ENCODE results near the gene KIR2DL4.
"Not testable (repeated sequence)": the region's sequence is repeated elsewhere in the genome, so short reads cannot be mapped to it uniquely, and the experiment has no call there.

KIR2DL4 gene

GRCh38 chr19:54775830-54776229 lies 27.6 kb upstream of the KIR2DL4 start:
- not testable (repeated sequence) for H3K36me3 ChIP-seq (ENCODE audit: control insufficient read depth, insufficient read depth, low read length); H3K4me3 ChIP-seq (ENCODE audit: extremely low read depth, insufficient read depth, low read length, poor library complexity, severe bottlenecking); H3K27ac ChIP-seq (ENCODE audit: low read depth, low read length, severe bottlenecking); H3K9me3 ChIP-seq (ENCODE audit: control insufficient read depth, low read length); H3K4me1 ChIP-seq (ENCODE audit: control insufficient read depth, insufficient read depth, low read length, poor library complexity, severe bottlenecking)
- WGBS, 2 experiments (ENCODE audit: insufficient coverage in 2 of 2), result 100% methylated on average over 2 of the region's 8 CpGs; no CpG with 5 or more reads in 1 of the 2 experiments

- not testable (repeated sequence) for H3K9me3 ChIP-seq (ENCODE audit: control insufficient read depth, low read length); H3K4me3 ChIP-seq (ENCODE audit: extremely low read depth, insufficient read depth, low read length, poor library complexity, severe bottlenecking); H3K27ac ChIP-seq (ENCODE audit: low read depth, low read length, severe bottlenecking); H3K4me1 ChIP-seq (ENCODE audit: control insufficient read depth, insufficient read depth, low read length, poor library complexity, severe bottlenecking); H3K36me3 ChIP-seq (ENCODE audit: control insufficient read depth, insufficient read depth, low read length)
- no CpG with 5 or more reads among the region's 4 CpGs for WGBS, 2 experiments (ENCODE audit: insufficient coverage in 2 of 2)
Observed at GRCh38 chr19:54777851-54778250, 25.6 kb upstream of the KIR2DL4 start.

GRCh38 chr19:54778896-54779295 lies 24.5 kb upstream of the KIR2DL4 start:
- 73% methylated on average over 5 of the region's 7 CpGs; no CpG with 5 or more reads in 1 of the 2 experiments for WGBS, 2 experiments (ENCODE audit: insufficient coverage in 2 of 2)

GRCh38 chr19:54782916-54783315 lies 20.5 kb upstream of the KIR2DL4 start:
- not testable (repeated sequence) for H3K4me1 ChIP-seq (ENCODE audit: control insufficient read depth, insufficient read depth, low read length, poor library complexity, severe bottlenecking); H3K4me3 ChIP-seq (ENCODE audit: extremely low read depth, insufficient read depth, low read length, poor library complexity, severe bottlenecking); H3K36me3 ChIP-seq (ENCODE audit: control insufficient read depth, insufficient read depth, low read length); H3K27ac ChIP-seq (ENCODE audit: low read depth, low read length, severe bottlenecking)
- H3K9me3 ChIP-seq (ENCODE audit: control insufficient read depth, low read length), result peaks cover 16% of the 10 kb centered on the region
- WGBS, 2 experiments (ENCODE audit: insufficient coverage in 2 of 2), result 30 to 67% methylated on average over 1 of the region's 4 CpGs

More at GRCh38 chr19:54778896-54779295, 24.5 kb upstream of the KIR2DL4 start:
- H3K27ac ChIP-seq (ENCODE audit: low read depth, low read length, severe bottlenecking); H3K9me3 ChIP-seq (ENCODE audit: control insufficient read depth, low read length); H3K4me3 ChIP-seq (ENCODE audit: extremely low read depth, insufficient read depth, low read length, poor library complexity, severe bottlenecking); H3K36me3 ChIP-seq (ENCODE audit: control insufficient read depth, insufficient read depth, low read length); H3K4me1 ChIP-seq (ENCODE audit: control insufficient read depth, insufficient read depth, low read length, poor library complexity, severe bottlenecking): not testable (repeated sequence)

GRCh38 chr19:54786091-54786723 lies 17.2 kb upstream of the KIR2DL4 start:
- WGBS, 2 experiments (ENCODE audit: insufficient coverage in 2 of 2), result 75 to 84% methylated on average over 13 to 21 of the region's 24 CpGs
- H3K9me3 ChIP-seq (ENCODE audit: control insufficient read depth, low read length), result peaks cover 35% of the 10 kb centered on the region
- not testable (repeated sequence) for H3K27ac ChIP-seq (ENCODE audit: low read depth, low read length, severe bottlenecking)

GRCh38 chr19:54788154-54788553 lies 15.3 kb upstream of the KIR2DL4 start:
- not testable (repeated sequence) for H3K36me3 ChIP-seq (ENCODE audit: control insufficient read depth, insufficient read depth, low read length); H3K4me1 ChIP-seq (ENCODE audit: control insufficient read depth, insufficient read depth, low read length, poor library complexity, severe bottlenecking); H3K4me3 ChIP-seq (ENCODE audit: extremely low read depth, insufficient read depth, low read length, poor library complexity, severe bottlenecking); H3K27ac ChIP-seq (ENCODE audit: low read depth, low read length, severe bottlenecking)
- 80 to 81% methylated on average over 5 to 6 of the region's 6 CpGs for WGBS, 2 experiments (ENCODE audit: insufficient coverage in 2 of 2)
- peaks cover 37% of the 10 kb centered on the region for H3K9me3 ChIP-seq (ENCODE audit: control insufficient read depth, low read length)

More at GRCh38 chr19:54786091-54786723, 17.2 kb upstream of the KIR2DL4 start:
- not testable (repeated sequence) for H3K4me3 ChIP-seq (ENCODE audit: extremely low read depth, insufficient read depth, low read length, poor library complexity, severe bottlenecking); H3K36me3 ChIP-seq (ENCODE audit: control insufficient read depth, insufficient read depth, low read length); H3K4me1 ChIP-seq (ENCODE audit: control insufficient read depth, insufficient read depth, low read length, poor library complexity, severe bottlenecking)

GRCh38 chr19:54790711-54791110 lies 12.7 kb upstream of the KIR2DL4 start:
- no peak overlapping the region for H3K4me3 ChIP-seq (ENCODE audit: extremely low read depth, insufficient read depth, low read length, poor library complexity, severe bottlenecking)
- no peaks in the 10 kb centered on the region for H3K36me3 ChIP-seq (ENCODE audit: control insufficient read depth, insufficient read depth, low read length)
- H3K9me3 ChIP-seq (ENCODE audit: control insufficient read depth, low read length), result peaks cover 34% of the 10 kb centered on the region
- H3K27ac ChIP-seq (ENCODE audit: low read depth, low read length, severe bottlenecking), result no peak overlapping the region
- WGBS, 2 experiments (ENCODE audit: insufficient coverage in 2 of 2), result 26 to 40% methylated on average over 2 to 4 of the region's 5 CpGs
- no peaks in the 10 kb centered on the region for H3K4me1 ChIP-seq (ENCODE audit: control insufficient read depth, insufficient read depth, low read length, poor library complexity, severe bottlenecking)

- H3K4me3 ChIP-seq (ENCODE audit: extremely low read depth, insufficient read depth, low read length, poor library complexity, severe bottlenecking), result no peak overlapping the region
- WGBS, 2 experiments (ENCODE audit: insufficient coverage in 2 of 2), result 74 to 84% methylated on average over 6 of the region's 6 CpGs
- H3K9me3 ChIP-seq (ENCODE audit: control insufficient read depth, low read length), result peaks cover 38% of the 10 kb centered on the region
- no peaks in the 10 kb centered on the region for H3K36me3 ChIP-seq (ENCODE audit: control insufficient read depth, insufficient read depth, low read length)
- H3K27ac ChIP-seq (ENCODE audit: low read depth, low read length, severe bottlenecking), result no peak overlapping the region
- H3K4me1 ChIP-seq (ENCODE audit: control insufficient read depth, insufficient read depth, low read length, poor library complexity, severe bottlenecking), result no peaks in the 10 kb centered on the region
Observed at GRCh38 chr19:54791476-54791875, 11.9 kb upstream of the KIR2DL4 start.

GRCh38 chr19:54792814-54793213 lies 10.6 kb upstream of the KIR2DL4 start:
- no peaks in the 10 kb centered on the region for H3K4me1 ChIP-seq (ENCODE audit: control insufficient read depth, insufficient read depth, low read length, poor library complexity, severe bottlenecking)
- no peak overlapping the region for H3K27ac ChIP-seq (ENCODE audit: low read depth, low read length, severe bottlenecking)
- H3K4me3 ChIP-seq (ENCODE audit: extremely low read depth, insufficient read depth, low read length, poor library complexity, severe bottlenecking), result no peak overlapping the region
- no peaks in the 10 kb centered on the region for H3K36me3 ChIP-seq (ENCODE audit: control insufficient read depth, insufficient read depth, low read length)
- H3K9me3 ChIP-seq (ENCODE audit: control insufficient read depth, low read length), result peaks cover 47% of the 10 kb centered on the region
- WGBS, 2 experiments (ENCODE audit: insufficient coverage in 2 of 2), result 50 to 73% methylated on average over 4 to 8 of the region's 8 CpGs

- Histone ChIP-seq H3K36me3 (ENCODE audit: control insufficient read depth, insufficient read depth, low read length) (no peaks in the 10 kb centered on the region), H3K4me3 (ENCODE audit: extremely low read depth, insufficient read depth, low read length, poor library complexity, severe bottlenecking) (no peak overlapping the region), H3K27ac (ENCODE audit: low read depth, low read length, severe bottlenecking) (no peak overlapping the region), H3K9me3 (ENCODE audit: control insufficient read depth, low read length) (peaks cover 41% of the 10 kb centered on the region), H3K4me1 (ENCODE audit: control insufficient read depth, insufficient read depth, low read length, poor library complexity, severe bottlenecking) (no peaks in the 10 kb centered on the region)
- WGBS, 2 experiments (ENCODE audit: insufficient coverage in 2 of 2), result 38% methylated on average over 1 of the region's 1 CpG; no CpG with 5 or more reads in 1 of the 2 experiments
Observed at GRCh38 chr19:54795758-54796157, 7.7 kb upstream of the KIR2DL4 start.

- WGBS, 2 experiments (ENCODE audit: insufficient coverage in 2 of 2), result 27 to 33% methylated on average over 3 to 4 of the region's 5 CpGs
- no peaks in the 10 kb centered on the region for H3K4me1 ChIP-seq (ENCODE audit: control insufficient read depth, insufficient read depth, low read length, poor library complexity, severe bottlenecking)
- no peaks in the 10 kb centered on the region for H3K36me3 ChIP-seq (ENCODE audit: control insufficient read depth, insufficient read depth, low read length)
- H3K27ac ChIP-seq (ENCODE audit: low read depth, low read length, severe bottlenecking), result no peak overlapping the region
- H3K9me3 ChIP-seq (ENCODE audit: control insufficient read depth, low read length), result peaks cover 50% of the 10 kb centered on the region
- no peak overlapping the region for H3K4me3 ChIP-seq (ENCODE audit: extremely low read depth, insufficient read depth, low read length, poor library complexity, severe bottlenecking)
Observed at GRCh38 chr19:54804101-54804500, 691 bp downstream of the KIR2DL4 start.

All from mesodermal cell (in vitro differentiated cells).